ENCODE results near the gene CYFIP1. TPM values are rescaled to one million over a fixed set of nuclear protein-coding genes. Genes with fewer than 3 reads are reported as not detected.

CYFIP1 gene
- total and polyA plus RNA-seq, 2 donors from 2014 or later: 32.3 to 143 TPM

- TF ChIP-seq CTCF (IDR thresholded peaks at IDR 0.05; ENCODE audit: borderline replicate concordance, extremely low read depth, insufficient read depth): no peak
- DNase-seq (peak in 1 of 5 donors; percentile 83), FAIRE-seq (no peak)
- Histone ChIP-seq H3K9me3 (ENCODE audit: control insufficient read depth in 2 of 3, insufficient read depth in 1 of 3, low read length in 3 of 3) (no peaks in the 10 kb centered on the region), H3K27ac (ENCODE audit: low read depth in 2 of 2, low read length in 2 of 2) (no peak overlapping the region), H3K9ac (ENCODE audit: low read length in 3 of 3) (no peak overlapping the region), H3K27me3 (ENCODE audit: control insufficient read depth, insufficient read depth, low read length) (no peaks in the 10 kb centered on the region), H3K4me3 (ENCODE audit: low read length in 3 of 3) (no peak overlapping the region), H3K4me1 (ENCODE audit: control insufficient read depth in 2 of 3, insufficient read depth in 2 of 3, low read depth in 1 of 3, low read length in 3 of 3) (peaks cover 0 to 17% (median 6%) of the 10 kb centered on the region in 3 donors), H3K36me3 (ENCODE audit: control insufficient read depth in 2 of 3, insufficient read depth in 3 of 3, low read length in 3 of 3) (no peaks in the 10 kb centered on the region)
- intact Hi-C loops (cut with DNase I): loop anchor here (10.0 kb wide), 1 partner anchor 83 kb away; the partner anchor contains the start of gene TUBGCP5
Observed at GRCh38 chr15:22951381-22952280, 28.5 kb downstream of the CYFIP1 start.

GRCh38 chr15:22951031-22951380 lies 29.2 kb downstream of the CYFIP1 start:
- no peak overlapping the region for H3K9ac ChIP-seq (ENCODE audit: low read length in 3 of 3)
- no peak overlapping the region for H3K27ac ChIP-seq (ENCODE audit: low read depth in 2 of 2, low read length in 2 of 2)
- H3K4me1 ChIP-seq (ENCODE audit: control insufficient read depth in 2 of 3, insufficient read depth in 2 of 3, low read depth in 1 of 3, low read length in 3 of 3): peaks cover 0 to 17% (median 6%) of the 10 kb centered on the region in 3 donors
- no peaks in the 10 kb centered on the region for H3K27me3 ChIP-seq (ENCODE audit: control insufficient read depth, insufficient read depth, low read length)
- intact Hi-C loops (cut with DNase I): loop anchor here (10.0 kb wide), 1 partner anchor 84 kb away; the partner anchor contains the start of gene TUBGCP5
- no peak overlapping the region for H3K4me3 ChIP-seq (ENCODE audit: low read length in 3 of 3)
- FAIRE-seq (no peak), DNase-seq (no peak)
- no peaks in the 10 kb centered on the region for H3K36me3 ChIP-seq (ENCODE audit: control insufficient read depth in 2 of 3, insufficient read depth in 3 of 3, low read length in 3 of 3)
- no peak for TF ChIP-seq CTCF (IDR thresholded peaks at IDR 0.05; ENCODE audit: borderline replicate concordance, extremely low read depth, insufficient read depth)
- no peaks in the 10 kb centered on the region for H3K9me3 ChIP-seq (ENCODE audit: control insufficient read depth in 2 of 3, insufficient read depth in 1 of 3, low read length in 3 of 3)

- FAIRE-seq (no peak), DNase-seq (no peak)
- H3K27ac ChIP-seq (ENCODE audit: low read depth in 2 of 2, low read length in 2 of 2): peak overlapping the region in 1 of 2 donors; percentile 8
- intact Hi-C loops (cut with DNase I): loop anchor here (10.0 kb wide), 1 partner anchor 84 kb away; the partner anchor contains the start of gene TUBGCP5
- peaks cover 0 to 15% (median 6%) of the 10 kb centered on the region in 3 donors for H3K4me1 ChIP-seq (ENCODE audit: control insufficient read depth in 2 of 3, insufficient read depth in 2 of 3, low read depth in 1 of 3, low read length in 3 of 3)
- no peaks in the 10 kb centered on the region for H3K27me3 ChIP-seq (ENCODE audit: control insufficient read depth, insufficient read depth, low read length)
- peaks cover 0 to under 1% (median 0%) of the 10 kb centered on the region in 3 donors for H3K36me3 ChIP-seq (ENCODE audit: control insufficient read depth in 2 of 3, insufficient read depth in 3 of 3, low read length in 3 of 3)
- no peak overlapping the region for H3K9ac ChIP-seq (ENCODE audit: low read length in 3 of 3)
- no peak for TF ChIP-seq CTCF (IDR thresholded peaks at IDR 0.05; ENCODE audit: borderline replicate concordance, extremely low read depth, insufficient read depth)
- no peaks in the 10 kb centered on the region for H3K9me3 ChIP-seq (ENCODE audit: control insufficient read depth in 2 of 3, insufficient read depth in 1 of 3, low read length in 3 of 3)
- H3K4me3 ChIP-seq (ENCODE audit: low read length in 3 of 3): no peak overlapping the region
Observed at GRCh38 chr15:22950256-22950990, 29.7 kb downstream of the CYFIP1 start.
